Stimulated activated naive B cell treated with anti-CD40 and anti-IgM and Interleukin-4, amounts not matched to agents 10 μg/mL and 1 μg/mL and 100 μg/mL, for 72 hours (primary cell): Measurements from ENCODE around the gene NOS1.
A peak's percentile ranks its signal among the peaks of the same experiment; 100 is the strongest.
"Not testable (repeated sequence)": the region's sequence is repeated elsewhere in the genome, so short reads cannot be mapped to it uniquely, and the experiment has no call there.

Experiments
- ATAC-seq, 2 donors: fragments of 150-1000 bp; cut with Tn5 transposase; replicated peaks; 2 replicates each; pipeline ENCODE4 v1.10.0; 2021; ENCODE audit warnings: moderate library complexity in 1 of 2
- DNase-seq: peaks from one replicate; pipeline ENCODE4 v3.0.0; 2021
- H3K27ac Mint-ChIP-seq: one replicate; pipeline ENCODE4 v1.8.0; 2022; ENCODE audit warnings: mild to moderate bottlenecking, mixed read lengths
- H3K27me3 Mint-ChIP-seq, 2 donors: one replicate each; pipeline ENCODE4 v1.8.0; 2022; ENCODE audit warnings: mixed read lengths in 2 of 2
- H3K36me3 Mint-ChIP-seq, 2 donors: one replicate each; pipeline ENCODE4 v1.8.0; 2022; ENCODE audit warnings: mixed read lengths in 2 of 2, mild to moderate bottlenecking in 1 of 2
- H3K4me1 Mint-ChIP-seq, 2 donors: one replicate each; pipeline ENCODE4 v1.8.0; 2022; ENCODE audit warnings: mixed read lengths in 2 of 2, mild to moderate bottlenecking in 1 of 2
- H3K4me3 Mint-ChIP-seq, 2 donors: one replicate each; pipeline ENCODE4 v1.8.0; 2022; ENCODE audit warnings: mild to moderate bottlenecking in 2 of 2, mixed read lengths in 2 of 2, moderate library complexity in 1 of 2
- H3K9me3 Mint-ChIP-seq, 2 donors: one replicate each; pipeline ENCODE4 v1.8.0; 2022; ENCODE audit warnings: mixed read lengths in 2 of 2, mild to moderate bottlenecking in 1 of 2

NOS1 gene

GRCh38 chr12:117212563-117213190 lies 148.7 kb downstream of the NOS1 start:
- no peak overlapping the region for H3K27ac Mint-ChIP-seq
- peak; percentile 78 to 83 for ATAC-seq
- DNase-seq = peak; percentile 41
- peaks cover 23 to 29% of the 10 kb centered on the region in 2 donors for H3K27me3 Mint-ChIP-seq
- H3K4me1 Mint-ChIP-seq = no peaks in the 10 kb centered on the region
- H3K9me3 Mint-ChIP-seq = no peaks in the 10 kb centered on the region
- no peak overlapping the region for H3K4me3 Mint-ChIP-seq
- no peaks in the 10 kb centered on the region for H3K36me3 Mint-ChIP-seq

- ATAC-seq = no peak
- Mint-ChIP-seq H3K4me1 (no peaks in the 10 kb centered on the region), H3K27ac (no peak overlapping the region), H3K9me3 (no peaks in the 10 kb centered on the region), H3K4me3 (no peak overlapping the region), H3K36me3 (no peaks in the 10 kb centered on the region), H3K27me3 (peaks cover 21 to 28% of the 10 kb centered on the region in 2 donors)
- DNase-seq = no peak
These were observed 151.0 kb downstream of the NOS1 start for GRCh38 chr12:117210266-117210918.

GRCh38 chr12:117209626-117210025 lies 151.8 kb downstream of the NOS1 start:
- no peak overlapping the region for H3K4me3 Mint-ChIP-seq
- DNase-seq (no peak), ATAC-seq (no peak)
- H3K4me1 Mint-ChIP-seq = no peaks in the 10 kb centered on the region
- H3K27ac Mint-ChIP-seq = no peak overlapping the region
- H3K9me3 Mint-ChIP-seq = no peaks in the 10 kb centered on the region
- no peaks in the 10 kb centered on the region for H3K36me3 Mint-ChIP-seq
- peaks cover 24 to 28% of the 10 kb centered on the region in 2 donors for H3K27me3 Mint-ChIP-seq

DNA sequence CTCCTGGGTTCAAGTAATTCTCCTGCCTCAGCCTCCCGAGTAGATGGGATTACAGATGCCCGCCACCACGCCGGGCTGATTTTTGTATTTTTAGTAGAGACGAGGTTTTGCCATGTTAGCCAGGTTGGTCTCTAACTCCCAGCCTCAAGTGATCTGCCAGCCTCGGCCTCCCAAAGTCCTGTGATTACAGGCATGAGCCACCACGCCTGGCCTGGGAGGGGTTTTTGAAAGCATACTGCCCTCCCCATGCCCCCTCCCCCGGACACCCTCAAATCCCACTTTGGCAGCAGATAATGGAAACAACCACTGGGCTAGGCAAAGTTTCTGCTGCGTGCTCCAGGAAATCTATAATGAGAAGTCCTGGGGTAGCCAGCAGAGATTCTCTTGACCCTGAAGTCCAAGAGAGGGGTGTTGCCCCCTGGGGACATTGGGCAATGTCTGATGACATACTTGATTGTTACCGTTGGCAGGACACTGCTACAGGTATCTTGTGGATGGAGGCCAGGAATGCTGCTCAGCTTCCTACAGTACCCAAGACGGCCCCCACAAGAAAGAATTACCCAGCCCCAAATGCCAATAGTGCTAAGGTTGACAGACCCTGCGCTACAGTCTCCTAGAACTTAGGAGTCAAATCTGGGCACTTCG lies 152.5 kb downstream of the NOS1 start:
- no peaks in the 10 kb centered on the region for H3K36me3 Mint-ChIP-seq
- DNase-seq = no peak
- H3K9me3 Mint-ChIP-seq = no peaks in the 10 kb centered on the region
- H3K27me3 Mint-ChIP-seq = peaks cover 24 to 28% of the 10 kb centered on the region in 2 donors
- H3K27ac Mint-ChIP-seq = no peak overlapping the region
- ATAC-seq = no peak
- no peak overlapping the region for H3K4me3 Mint-ChIP-seq
- H3K4me1 Mint-ChIP-seq = no peaks in the 10 kb centered on the region

DNA sequence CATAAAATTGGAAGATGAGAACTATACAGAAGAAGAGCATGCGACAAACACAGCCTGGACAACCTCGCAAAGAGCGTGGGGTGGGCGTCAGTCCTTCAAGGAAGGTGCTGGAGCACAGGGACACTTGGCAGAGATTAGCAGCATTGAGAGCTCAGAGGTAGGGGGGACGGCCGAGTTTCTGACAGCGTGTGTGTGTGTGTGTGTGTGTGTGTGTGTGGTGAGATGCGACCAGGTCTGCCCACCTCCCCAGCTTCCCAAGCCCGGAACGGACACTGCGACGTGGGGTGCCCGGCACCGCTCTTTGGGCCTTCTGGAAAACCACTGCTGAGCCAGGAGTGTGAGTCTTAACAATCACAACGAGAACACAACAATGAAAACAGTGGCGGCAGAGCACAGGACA lies 153.2 kb downstream of the NOS1 start:
- Mint-ChIP-seq H3K27ac (no peak overlapping the region), H3K4me3 (no peak overlapping the region), H3K9me3 (no peaks in the 10 kb centered on the region), H3K4me1 (no peaks in the 10 kb centered on the region), H3K36me3 (no peaks in the 10 kb centered on the region), H3K27me3 (peaks cover 24 to 28% of the 10 kb centered on the region in 2 donors)
- DNase-seq (no peak), ATAC-seq (no peak)

DNA sequence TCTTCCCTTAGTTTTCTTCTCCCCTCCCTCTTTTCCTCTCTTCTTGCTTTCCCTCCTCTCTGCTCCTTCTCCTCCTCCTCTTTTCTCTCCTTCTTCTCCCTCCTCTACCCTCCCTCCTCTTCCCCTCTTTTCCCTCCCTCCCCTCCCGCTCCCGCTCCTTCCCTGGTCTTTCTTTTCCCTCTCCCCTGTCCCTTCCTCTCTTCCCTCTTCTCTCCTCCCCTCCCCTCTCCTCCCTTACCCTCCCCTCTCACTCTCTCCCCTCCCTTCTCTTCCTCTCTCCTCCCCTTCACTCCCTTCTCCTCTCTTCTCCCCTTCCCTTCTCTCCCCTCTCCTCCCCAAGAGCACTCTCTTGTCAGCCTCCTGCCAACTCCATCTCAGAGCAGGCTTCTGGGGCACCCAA lies 153.8 kb downstream of the NOS1 start:
- no peaks in the 10 kb centered on the region for H3K36me3 Mint-ChIP-seq
- H3K4me3 Mint-ChIP-seq = no peak overlapping the region
- H3K27me3 Mint-ChIP-seq = peaks cover 24 to 28% of the 10 kb centered on the region in 2 donors
- no peak overlapping the region for H3K27ac Mint-ChIP-seq
- no peak for ATAC-seq
- no peak for DNase-seq
- no peaks in the 10 kb centered on the region for H3K4me1 Mint-ChIP-seq
- no peaks in the 10 kb centered on the region for H3K9me3 Mint-ChIP-seq

DNA sequence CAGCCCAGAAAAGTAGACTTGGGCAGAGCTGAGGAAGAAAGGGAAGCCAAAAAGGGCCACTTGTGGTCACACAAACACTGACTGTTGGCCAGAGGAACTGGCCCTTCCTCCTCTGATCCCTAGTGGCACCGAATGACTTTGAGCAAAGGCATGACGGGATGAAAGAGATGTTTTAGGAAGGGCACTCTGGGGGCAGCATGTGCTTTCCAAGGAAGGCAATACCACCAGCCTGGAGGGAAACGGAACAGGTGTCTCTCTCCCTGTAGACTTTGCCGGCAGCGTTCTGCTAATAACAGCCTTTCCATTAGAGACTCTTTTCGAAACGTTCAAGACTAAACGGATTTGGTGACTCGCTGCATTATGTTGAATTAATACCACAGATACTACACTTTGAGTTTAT lies 158.9 kb downstream of the NOS1 start:
- H3K27me3 Mint-ChIP-seq = peaks cover 25 to 42% of the 10 kb centered on the region in 2 donors
- DNase-seq (no peak), ATAC-seq (no peak)
- H3K4me3 Mint-ChIP-seq = no peak overlapping the region
- no peak overlapping the region for H3K27ac Mint-ChIP-seq
- no peaks in the 10 kb centered on the region for H3K36me3 Mint-ChIP-seq
- no peaks in the 10 kb centered on the region for H3K4me1 Mint-ChIP-seq
- no peaks in the 10 kb centered on the region for H3K9me3 Mint-ChIP-seq

DNA sequence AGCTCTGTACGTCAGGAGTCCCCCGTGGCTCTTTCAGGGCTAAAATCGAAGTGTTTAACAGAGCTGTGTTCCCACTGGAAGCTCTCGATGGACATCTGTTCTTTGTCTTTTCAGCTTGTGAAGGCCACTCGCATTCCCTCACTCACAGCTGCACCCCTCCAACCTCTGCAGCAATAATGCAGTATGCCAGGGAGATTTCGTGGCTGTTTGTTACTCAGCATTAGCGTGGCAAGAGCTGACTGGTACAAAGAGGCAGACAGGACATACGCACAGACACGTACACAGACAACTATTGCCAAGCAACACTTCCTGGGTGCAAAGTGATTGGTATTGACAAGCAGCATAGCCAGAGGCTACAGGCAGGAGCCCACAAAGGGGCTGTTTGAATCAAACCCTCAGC lies 159.4 kb downstream of the NOS1 start:
- ATAC-seq = no peak
- Mint-ChIP-seq H3K4me3 (no peak overlapping the region), H3K9me3 (no peaks in the 10 kb centered on the region), H3K36me3 (no peaks in the 10 kb centered on the region), H3K4me1 (no peaks in the 10 kb centered on the region), H3K27me3 (peaks cover 27 to 42% of the 10 kb centered on the region in 2 donors), H3K27ac (no peak overlapping the region)
- DNase-seq = no peak

GRCh38 chr12:117199956-117200744 lies 161.3 kb downstream of the NOS1 start:
- not testable (repeated sequence) for H3K4me1 Mint-ChIP-seq, H3K27ac Mint-ChIP-seq, H3K4me3 Mint-ChIP-seq, H3K36me3 Mint-ChIP-seq, H3K9me3 Mint-ChIP-seq, DNase-seq, ATAC-seq
- H3K27me3 Mint-ChIP-seq = peaks cover 29 to 46% of the 10 kb centered on the region in 2 donors

DNA sequence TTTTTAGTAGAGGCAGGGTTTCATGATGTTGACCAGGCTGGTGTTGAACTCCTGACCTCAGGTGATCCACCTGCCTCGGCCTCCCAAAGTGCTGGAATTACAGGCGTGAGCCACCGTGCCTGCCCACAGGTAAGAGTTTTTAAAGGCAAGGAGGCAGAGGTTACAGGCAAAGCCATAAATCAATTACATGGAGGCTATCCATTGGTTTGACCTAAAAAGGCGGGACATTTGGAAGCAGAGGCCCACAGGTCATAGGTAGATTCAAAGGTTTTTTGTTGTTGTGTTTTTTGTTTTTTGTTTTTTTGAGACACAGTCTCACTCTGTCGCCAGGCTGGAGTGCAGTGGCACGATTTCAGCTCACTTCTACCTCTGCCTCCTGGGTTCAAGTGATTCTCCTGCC lies 165.1 kb downstream of the NOS1 start:
- H3K4me1 Mint-ChIP-seq, H3K27ac Mint-ChIP-seq, H3K4me3 Mint-ChIP-seq, H3K36me3 Mint-ChIP-seq, DNase-seq, ATAC-seq, H3K9me3 Mint-ChIP-seq: not testable (repeated sequence)
- peaks cover 24 to 46% of the 10 kb centered on the region in 2 donors for H3K27me3 Mint-ChIP-seq

DNA sequence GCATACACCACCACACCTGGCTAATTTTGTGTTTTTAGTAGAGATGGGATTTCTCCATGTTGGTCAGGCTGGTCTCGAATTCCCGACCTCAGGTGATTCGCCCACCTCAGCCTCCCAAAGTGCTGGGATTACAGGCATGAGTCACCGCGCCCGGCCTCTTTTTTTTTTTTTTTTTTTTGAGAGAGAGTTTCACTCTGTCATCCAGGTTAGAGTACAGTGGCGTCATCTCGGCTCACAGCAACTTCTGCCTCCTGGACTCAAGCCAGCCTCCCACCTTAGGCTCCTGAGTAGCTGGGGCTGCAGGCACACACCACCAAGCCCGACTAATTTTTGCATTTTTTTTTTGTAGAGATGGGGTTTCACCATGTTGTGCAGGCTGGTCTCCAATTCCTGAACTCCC lies 166.4 kb downstream of the NOS1 start:
- not testable (repeated sequence) for H3K4me1 Mint-ChIP-seq, DNase-seq, H3K9me3 Mint-ChIP-seq, H3K27ac Mint-ChIP-seq, H3K36me3 Mint-ChIP-seq, ATAC-seq, H3K4me3 Mint-ChIP-seq
- peaks cover 19 to 33% of the 10 kb centered on the region in 2 donors for H3K27me3 Mint-ChIP-seq

DNA sequence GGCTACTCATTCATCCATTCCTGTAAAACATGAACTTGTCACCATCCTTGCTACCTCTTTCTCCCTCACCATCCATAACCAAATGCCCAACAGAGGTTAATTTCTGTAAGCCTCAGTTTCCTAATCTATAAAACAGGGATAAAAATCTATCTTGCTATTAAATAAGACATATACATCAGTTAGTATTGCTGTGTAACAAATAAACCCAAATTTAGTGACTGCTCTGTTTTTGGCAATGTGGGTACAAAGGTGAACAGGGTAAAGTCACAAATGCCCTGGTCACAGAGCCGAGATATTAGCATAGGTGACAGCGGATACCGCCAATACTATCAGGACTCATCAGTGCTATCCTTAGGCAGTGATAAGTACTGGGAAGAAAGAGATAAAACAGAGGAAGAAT lies 167.5 kb downstream of the NOS1 start:
- Mint-ChIP-seq H3K27me3 (peaks cover 19 to 30% of the 10 kb centered on the region in 2 donors), H3K4me1 (peaks cover 8 to 14% of the 10 kb centered on the region in 2 donors), H3K4me3 (no peak overlapping the region), H3K36me3 (peaks cover 0 to 4% of the 10 kb centered on the region in 2 donors), H3K27ac (no peak overlapping the region), H3K9me3 (peaks cover 0 to 2% of the 10 kb centered on the region in 2 donors)
- no peak for DNase-seq
- no peak for ATAC-seq

- not testable (repeated sequence) for ATAC-seq, H3K9me3 Mint-ChIP-seq, H3K4me3 Mint-ChIP-seq, H3K36me3 Mint-ChIP-seq, H3K27ac Mint-ChIP-seq, DNase-seq
- Mint-ChIP-seq H3K27me3 (peaks cover 12 to 22% of the 10 kb centered on the region in 2 donors), H3K4me1 (peaks cover 10 to 22% of the 10 kb centered on the region in 2 donors)
These were observed 168.8 kb downstream of the NOS1 start for GRCh38 chr12:117192581-117192980.

GRCh38 chr12:117192057-117192456 lies 169.4 kb downstream of the NOS1 start:
- H3K27ac Mint-ChIP-seq = no peak overlapping the region
- peaks cover 0 to 2% of the 10 kb centered on the region in 2 donors for H3K9me3 Mint-ChIP-seq
- H3K4me3 Mint-ChIP-seq = no peak overlapping the region
- DNase-seq = no peak
- H3K27me3 Mint-ChIP-seq = peaks cover 7 to 17% of the 10 kb centered on the region in 2 donors
- no peak for ATAC-seq
- peaks cover 11 to 22% of the 10 kb centered on the region in 2 donors for H3K4me1 Mint-ChIP-seq
- peaks cover 4 to 9% of the 10 kb centered on the region in 2 donors for H3K36me3 Mint-ChIP-seq
